ENCODE results near the gene KLF15.
A peak's percentile ranks its signal among the peaks of the same experiment; 100 is the strongest.

Gene KLF15

DNA sequence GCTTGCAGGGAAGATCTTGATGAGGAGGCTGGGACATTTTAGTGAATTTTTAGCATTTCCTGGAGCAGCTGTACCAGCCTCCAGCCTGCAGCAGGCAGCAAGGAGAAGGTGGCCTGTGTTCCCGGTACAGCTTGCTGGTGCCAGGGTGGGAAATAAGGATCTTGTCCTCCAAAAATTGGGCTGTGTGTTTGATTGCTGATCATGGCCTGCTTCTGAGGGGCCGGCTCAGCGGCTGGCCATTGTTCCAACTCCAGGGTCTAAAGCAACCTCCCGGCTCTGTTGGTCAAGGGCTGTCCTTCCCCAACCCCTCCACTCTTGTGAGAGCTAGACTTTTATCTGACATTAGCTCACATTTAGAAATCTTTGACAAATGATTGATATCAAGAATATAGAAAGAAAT is 42.5 kb upstream of the KLF15 start:
- no peak overlapping the region for H3K4me3 ChIP-seq (ENCODE audit: low read depth, low read length)
- TF ChIP-seq, protein P1, sequence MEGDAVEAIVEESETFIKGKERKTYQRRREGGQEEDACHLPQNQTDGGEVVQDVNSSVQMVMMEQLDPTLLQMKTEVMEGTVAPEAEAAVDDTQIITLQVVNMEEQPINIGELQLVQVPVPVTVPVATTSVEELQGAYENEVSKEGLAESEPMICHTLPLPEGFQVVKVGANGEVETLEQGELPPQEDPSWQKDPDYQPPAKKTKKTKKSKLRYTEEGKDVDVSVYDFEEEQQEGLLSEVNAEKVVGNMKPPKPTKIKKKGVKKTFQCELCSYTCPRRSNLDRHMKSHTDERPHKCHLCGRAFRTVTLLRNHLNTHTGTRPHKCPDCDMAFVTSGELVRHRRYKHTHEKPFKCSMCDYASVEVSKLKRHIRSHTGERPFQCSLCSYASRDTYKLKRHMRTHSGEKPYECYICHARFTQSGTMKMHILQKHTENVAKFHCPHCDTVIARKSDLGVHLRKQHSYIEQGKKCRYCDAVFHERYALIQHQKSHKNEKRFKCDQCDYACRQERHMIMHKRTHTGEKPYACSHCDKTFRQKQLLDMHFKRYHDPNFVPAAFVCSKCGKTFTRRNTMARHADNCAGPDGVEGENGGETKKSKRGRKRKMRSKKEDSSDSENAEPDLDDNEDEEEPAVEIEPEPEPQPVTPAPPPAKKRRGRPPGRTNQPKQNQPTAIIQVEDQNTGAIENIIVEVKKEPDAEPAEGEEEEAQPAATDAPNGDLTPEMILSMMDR (IDR thresholded peaks at IDR 0.05; ENCODE audit: low read depth, low read length): no peak
- TF ChIP-seq MYC (IDR thresholded peaks at IDR 0.05; ENCODE audit: low read depth, low read length): no peak
- no peak for DNase-seq (ENCODE audit: low read depth)

DNA sequence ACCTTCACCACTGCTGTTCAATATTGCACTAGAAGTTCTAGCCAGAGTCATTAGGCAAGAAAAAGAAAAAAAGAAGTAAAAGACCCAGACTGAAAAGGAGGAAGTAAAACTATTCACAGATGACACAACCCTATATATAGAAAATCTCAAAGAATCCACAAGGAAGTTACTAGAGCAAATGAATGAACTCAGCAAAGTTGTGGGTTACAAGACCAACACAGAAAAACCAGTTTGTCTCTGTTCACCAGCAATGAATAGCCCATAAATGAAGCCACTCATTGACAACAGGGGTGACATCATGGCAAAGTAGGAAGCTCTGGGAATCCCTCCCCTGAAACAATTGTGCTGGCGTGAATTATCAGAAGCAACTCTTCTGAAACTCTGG is 42.1 kb upstream of the KLF15 start:
- DNase-seq (ENCODE audit: low read depth): peak; percentile 52
- TF ChIP-seq POLR2A (IDR thresholded peaks at IDR 0.05; ENCODE audit: extremely low read depth, insufficient read length): no peak
- no peak for TF ChIP-seq MYC (IDR thresholded peaks at IDR 0.05; ENCODE audit: low read depth, low read length)
- TF ChIP-seq, protein P1 (IDR thresholded peaks at IDR 0.05; ENCODE audit: low read depth, low read length): no peak
- TF ChIP-seq, protein P2, sequence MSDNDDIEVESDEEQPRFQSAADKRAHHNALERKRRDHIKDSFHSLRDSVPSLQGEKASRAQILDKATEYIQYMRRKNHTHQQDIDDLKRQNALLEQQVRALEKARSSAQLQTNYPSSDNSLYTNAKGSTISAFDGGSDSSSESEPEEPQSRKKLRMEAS (IDR thresholded peaks at IDR 0.05; ENCODE audit: low read depth, low read length): no peak
- H3K4me3 ChIP-seq (ENCODE audit: low read depth, low read length): no peak overlapping the region

DNA sequence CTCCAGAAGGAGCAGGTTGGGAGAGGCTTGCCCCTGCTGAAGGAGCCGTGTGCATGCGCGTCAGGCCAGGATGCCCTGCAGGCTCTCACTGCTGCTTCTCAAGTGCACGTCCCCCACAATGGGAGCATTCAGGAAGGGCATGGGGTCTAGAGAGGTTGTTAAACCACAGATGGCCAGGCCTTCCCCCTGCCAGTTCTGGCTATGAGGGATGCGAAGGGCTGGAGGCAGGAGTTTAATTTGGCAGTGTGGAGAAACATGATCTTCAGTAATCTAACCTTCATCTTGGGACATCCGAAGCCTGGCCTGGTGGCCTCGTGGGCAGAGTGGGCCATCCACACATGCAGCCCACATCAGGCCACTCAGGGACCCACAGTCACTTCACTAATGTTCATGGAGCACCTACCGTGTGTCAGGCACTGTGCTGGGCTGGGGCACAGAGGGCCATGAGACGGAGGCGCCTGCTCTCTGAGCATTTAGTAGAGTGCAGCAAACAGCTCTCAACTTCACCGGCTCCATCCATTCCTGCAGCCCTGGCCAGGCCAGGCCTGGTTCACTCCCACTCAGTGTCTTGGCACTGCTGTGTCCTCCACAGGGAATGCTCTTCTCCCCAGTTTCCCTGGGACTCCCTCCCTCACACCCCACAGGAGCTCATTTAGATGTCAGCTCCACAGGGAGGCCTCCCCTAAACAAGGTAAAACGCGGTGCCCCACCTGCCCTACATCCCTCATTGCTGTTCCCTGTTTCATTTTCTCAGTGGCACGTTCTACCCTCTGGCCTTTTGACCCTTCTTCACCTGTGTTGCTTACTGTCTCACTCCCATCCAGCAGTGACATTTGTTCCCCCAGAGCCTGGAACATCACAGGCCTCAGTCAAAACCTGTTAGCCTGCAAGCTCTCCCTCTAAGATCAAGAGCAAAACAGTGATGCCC is 41.5 kb upstream of the KLF15 start:
- H3K4me3 ChIP-seq (ENCODE audit: low read depth, low read length): no peak overlapping the region
- DNase-seq (ENCODE audit: low read depth): no peak
- TF ChIP-seq POLR2A (IDR thresholded peaks at IDR 0.05; ENCODE audit: extremely low read depth, insufficient read length): no peak
- TF ChIP-seq, protein P2 (IDR thresholded peaks at IDR 0.05; ENCODE audit: low read depth, low read length): no peak
- TF ChIP-seq, protein P1 (IDR thresholded peaks at IDR 0.05; ENCODE audit: low read depth, low read length): no peak
- no peak for TF ChIP-seq MYC (IDR thresholded peaks at IDR 0.05; ENCODE audit: low read depth, low read length)

DNA sequence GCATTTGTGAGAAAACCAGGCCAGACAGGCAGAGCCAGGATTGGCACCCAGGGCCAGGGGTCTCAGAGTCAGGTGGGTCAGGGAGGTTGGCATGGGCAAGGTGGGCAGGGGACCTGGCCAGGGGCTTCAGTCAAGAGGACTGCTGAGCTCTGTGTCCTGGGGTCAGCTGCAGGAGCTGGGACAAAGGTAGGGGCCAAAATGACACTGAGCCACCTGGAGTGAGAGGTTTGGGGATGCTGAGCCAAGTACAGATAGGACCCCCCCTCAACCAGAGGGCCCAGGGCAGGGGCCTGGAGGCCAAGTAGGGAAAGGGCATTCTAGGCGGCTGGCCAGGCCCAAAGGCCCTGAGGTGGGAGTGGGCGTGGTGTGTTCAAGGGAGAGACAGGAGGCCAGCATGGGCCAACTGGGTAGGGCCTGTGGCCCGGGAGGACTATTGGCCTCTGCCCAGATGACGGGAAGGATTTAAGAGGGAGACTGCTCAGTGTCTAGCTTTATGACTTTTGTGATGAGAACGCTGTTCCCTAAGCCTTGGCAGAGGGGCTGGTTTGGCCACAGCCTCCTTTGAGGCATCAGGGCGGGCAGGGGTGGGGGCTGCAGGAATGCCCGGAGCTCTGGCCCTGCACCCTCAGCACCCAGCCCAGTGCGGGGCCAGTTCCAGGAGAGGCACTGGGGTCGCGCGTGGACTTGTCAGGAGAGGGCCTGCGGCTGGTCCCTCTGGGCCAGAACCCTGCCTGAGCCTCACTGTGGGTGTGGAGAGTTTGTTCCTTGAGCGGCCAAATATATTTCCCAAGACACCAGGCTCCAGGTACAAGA is 40.6 kb upstream of the KLF15 start:
- no peak for TF ChIP-seq MYC (IDR thresholded peaks at IDR 0.05; ENCODE audit: low read depth, low read length)
- TF ChIP-seq POLR2A (IDR thresholded peaks at IDR 0.05; ENCODE audit: extremely low read depth, insufficient read length): no peak
- TF ChIP-seq, protein P2 (IDR thresholded peaks at IDR 0.05; ENCODE audit: low read depth, low read length): no peak
- DNase-seq (ENCODE audit: low read depth): no peak
- no peak overlapping the region for H3K4me3 ChIP-seq (ENCODE audit: low read depth, low read length)

DNA sequence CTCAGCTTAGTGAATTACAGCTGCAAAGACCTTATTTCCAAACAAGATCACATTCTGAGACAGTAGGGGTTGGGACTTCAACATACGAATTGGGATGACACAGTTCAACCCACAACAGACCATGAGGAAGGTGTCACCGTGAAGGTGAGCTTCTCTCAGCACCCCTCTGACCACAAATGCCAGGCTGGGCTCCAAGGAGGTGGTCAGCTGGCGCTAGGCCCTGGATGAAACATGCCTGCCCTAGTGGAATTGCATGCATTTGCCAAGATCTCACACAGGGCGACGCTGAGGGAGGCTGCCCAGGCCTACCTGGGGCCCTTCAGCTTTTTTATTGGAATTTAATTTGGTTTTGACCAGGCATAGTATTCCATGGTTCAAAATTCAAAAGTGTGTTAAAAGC is 39.3 kb upstream of the KLF15 start:
- no peak for DNase-seq (ENCODE audit: low read depth)
- H3K4me3 ChIP-seq (ENCODE audit: low read depth, low read length): no peak overlapping the region
- TF ChIP-seq, protein P2 (IDR thresholded peaks at IDR 0.05; ENCODE audit: low read depth, low read length): no peak
- TF ChIP-seq MYC (IDR thresholded peaks at IDR 0.05; ENCODE audit: low read depth, low read length) (no peak), POLR2A (IDR thresholded peaks at IDR 0.05; ENCODE audit: extremely low read depth, insufficient read length) (no peak)
- TF ChIP-seq, protein P1 (IDR thresholded peaks at IDR 0.05; ENCODE audit: low read depth, low read length): no peak

All from NB4 (cell line).